IPS-15b (cell line): ENCODE measurements around the gene WDR17.

ENCODE experiments used
- H3K27me3 ChIP-seq: one replicate; pipeline ENCODE4 v1.6.1; 2013; ENCODE audit warnings: low read length; ENCODE audit not compliant: control insufficient read depth, insufficient read depth
- H3K36me3 ChIP-seq: one replicate; pipeline ENCODE4 v1.6.1; 2013; ENCODE audit warnings: low read length; ENCODE audit not compliant: control insufficient read depth, insufficient read depth
- H3K4me1 ChIP-seq: one replicate; pipeline ENCODE4 v1.6.1; 2013; ENCODE audit warnings: mild to moderate bottlenecking, low read length; ENCODE audit not compliant: control insufficient read depth, insufficient read depth
- H3K4me3 ChIP-seq: one replicate; pipeline ENCODE4 v1.5.1; 2013; ENCODE audit warnings: low read depth, low read length
- H3K9ac ChIP-seq: one replicate; pipeline ENCODE4 v1.6.1; 2013; ENCODE audit warnings: low read depth, mild to moderate bottlenecking, low read length
- H3K9me3 ChIP-seq: one replicate; pipeline ENCODE4 v1.6.1; 2013; ENCODE audit warnings: mild to moderate bottlenecking, low read length; ENCODE audit not compliant: control insufficient read depth, insufficient read depth

Gene WDR17

GRCh38 chr4:176229645-176230044 lies 164.0 kb downstream of the WDR17 start:
- no peak overlapping the region for H3K9ac ChIP-seq
- no peaks in the 10 kb centered on the region for H3K4me1 ChIP-seq
- H3K36me3 ChIP-seq = no peaks in the 10 kb centered on the region
- no peaks in the 10 kb centered on the region for H3K9me3 ChIP-seq
- no peak overlapping the region for H3K4me3 ChIP-seq
- H3K27me3 ChIP-seq = no peaks in the 10 kb centered on the region
